Panc1 (cell line): Measurements from ENCODE around the gene KIAA1217. TPM values are rescaled to one million over a fixed set of nuclear protein-coding genes. Genes with fewer than 3 reads are reported as not detected.

Experiments used
- ATAC-seq: fragments of 200-7000 bp; cut with Tn5 transposase; 2 replicates; pipeline ENCODE4 v1.9.1; 2020; ENCODE audit warnings: mild to moderate bottlenecking, moderate library complexity
- BruUV-seq: library from RNA; stranded (reverse); fragments of 400-500 nt; replicated peaks from 2 replicates; lab custom pipeline; 2021; lab: Mats Ljungman, UMichigan
- CTCF ChIA-PET: fragments of 300-600 bp; sonication (Branson Sonifier 250); formaldehyde crosslinking; loops from one replicate; lab custom pipeline; 2022; ENCODE audit warnings: antibody characterized with exemption; lab: Charles Lee
- POLR2A ChIA-PET: fragments of 300-600 bp; sonication (Branson Sonifier 250); formaldehyde crosslinking; loops from one replicate; lab custom pipeline; 2022; ENCODE audit warnings: antibody characterized with exemption; lab: Charles Lee
- DNase-seq: peaks from one replicate; pipeline ENCODE4 v3.0.0-alpha.2; 2010; ENCODE audit warnings: low read depth, low spot score
- H3K27ac ChIP-seq: 2 replicates; pipeline ENCODE4 v1.5.1; 2011; ENCODE audit warnings: mild to moderate bottlenecking, low read length, inconsistent platforms
- H3K27me3 ChIP-seq: fragments of 200-500 bp; sonication (Bioruptor generic); 2 replicates; pipeline ENCODE4 v1.6.0; 2014; ENCODE audit warnings: low read length, inconsistent platforms; ENCODE audit not compliant: control insufficient read depth, insufficient read depth
- H3K36me3 ChIP-seq: fragments of 200-500 bp; sonication (Bioruptor generic); 2 replicates; pipeline ENCODE4 v1.5.1; 2014; ENCODE audit warnings: inconsistent platforms, mild to moderate bottlenecking, low read length, moderate library complexity; ENCODE audit not compliant: control insufficient read depth, insufficient read depth
- H3K4me1 ChIP-seq: 2 replicates; pipeline ENCODE4 v1.5.1; 2011; ENCODE audit warnings: inconsistent platforms, mild to moderate bottlenecking, low read length, moderate library complexity; ENCODE audit not compliant: control insufficient read depth, insufficient read depth
- H3K4me3 ChIP-seq, 2 experiments: 2 replicates each; pipeline ENCODE4 v1.5.1; 2011 to 2012; ENCODE audit warnings: low read depth in 2 of 2, low read length in 2 of 2, mild to moderate bottlenecking in 2 of 2, inconsistent platforms in 1 of 2, moderate library complexity in 1 of 2
- H3K9me3 ChIP-seq: fragments of 200-500 bp; sonication (Bioruptor generic); 2 replicates; pipeline ENCODE4 v1.5.1; 2014; ENCODE audit warnings: low read depth, mild to moderate bottlenecking, inconsistent platforms, low read length, moderate library complexity; ENCODE audit not compliant: control insufficient read depth, insufficient read depth
- CTCF ChIP-seq: fragments of 450-650 bp; IDR thresholded peaks from 2 replicates; pipeline ENCODE4 v1.5.1; 2017; ENCODE audit warnings: mild to moderate bottlenecking
- POLR2AphosphoS5 ChIP-seq: IDR thresholded peaks from 2 replicates; pipeline ENCODE4 v1.6.1; 2012; ENCODE audit warnings: mild to moderate bottlenecking, low read depth, low read length, moderate library complexity
- REST ChIP-seq, 2 experiments: IDR thresholded peaks; 2 replicates each; pipeline ENCODE4 v1.6.1; 2011 to 2012; ENCODE audit warnings: low read depth in 2 of 2, control low read depth in 1 of 2, low read length in 1 of 2, mild to moderate bottlenecking in 1 of 2, moderate library complexity in 1 of 2; ENCODE audit not compliant: insufficient read depth in 1 of 2
- SIN3A ChIP-seq: IDR thresholded peaks from 2 replicates; pipeline ENCODE4 v1.6.1; 2012; ENCODE audit warnings: low read depth, mild to moderate bottlenecking, low read length, moderate library complexity, borderline replicate concordance; ENCODE audit not compliant: insufficient read depth
- TCF7L2 ChIP-seq: IDR thresholded peaks from 2 replicates; pipeline ENCODE4 v1.6.1; 2011; ENCODE audit warnings: mild to moderate bottlenecking, low read depth, low read length, inconsistent platforms
- in situ Hi-C: cut with HindIII; loops from 2 replicates; pipeline ENCODE4 v1.10.0; 2016; ENCODE audit warnings: low sequenced_read_pairs, low pct_unique_long_range_greater_than_20kb
- intact Hi-C: fragments of 100-400 bp; cut with micrococcal nuclease; formaldehyde crosslinking; loops from one replicate; pipeline ENCODE4 v1.10.0; 2022; ENCODE audit not compliant: unreplicated experiment
- total RNA-seq: library from RNA; stranded (reverse); gene quantifications from one replicate; pipeline ENCODE4 v1.2.1, GENCODE V29; 2021; ENCODE audit not compliant: unreplicated experiment

KIAA1217 gene
- total RNA-seq, 1 experiment from 2014 or later, result 11.6 TPM

- no TSS peak for BruUV-seq
- Histone ChIP-seq H3K27ac (no peak overlapping the region), H3K4me1 (no peaks in the 10 kb centered on the region), H3K36me3 (no peaks in the 10 kb centered on the region), H3K4me3 (no peak overlapping the region), H3K27me3 (no peaks in the 10 kb centered on the region), H3K9me3 (no peaks in the 10 kb centered on the region)
- ATAC-seq (no peak), DNase-seq (no peak)
- intact Hi-C loops, result no loop called here
- in situ Hi-C loops, result no loop called here
- ChIA-PET POLR2A (no interaction called here), CTCF (no interaction called here)
- TF ChIP-seq REST (IDR thresholded peaks at IDR 0.05; ENCODE audit: insufficient read depth in 1 of 2, low read depth in 2 of 2, low read length in 1 of 2) (no peak), TCF7L2 (no peak)
Measured at GRCh38 chr10:24163485-24163884, 45.5 kb upstream of the KIAA1217 start.

DNA sequence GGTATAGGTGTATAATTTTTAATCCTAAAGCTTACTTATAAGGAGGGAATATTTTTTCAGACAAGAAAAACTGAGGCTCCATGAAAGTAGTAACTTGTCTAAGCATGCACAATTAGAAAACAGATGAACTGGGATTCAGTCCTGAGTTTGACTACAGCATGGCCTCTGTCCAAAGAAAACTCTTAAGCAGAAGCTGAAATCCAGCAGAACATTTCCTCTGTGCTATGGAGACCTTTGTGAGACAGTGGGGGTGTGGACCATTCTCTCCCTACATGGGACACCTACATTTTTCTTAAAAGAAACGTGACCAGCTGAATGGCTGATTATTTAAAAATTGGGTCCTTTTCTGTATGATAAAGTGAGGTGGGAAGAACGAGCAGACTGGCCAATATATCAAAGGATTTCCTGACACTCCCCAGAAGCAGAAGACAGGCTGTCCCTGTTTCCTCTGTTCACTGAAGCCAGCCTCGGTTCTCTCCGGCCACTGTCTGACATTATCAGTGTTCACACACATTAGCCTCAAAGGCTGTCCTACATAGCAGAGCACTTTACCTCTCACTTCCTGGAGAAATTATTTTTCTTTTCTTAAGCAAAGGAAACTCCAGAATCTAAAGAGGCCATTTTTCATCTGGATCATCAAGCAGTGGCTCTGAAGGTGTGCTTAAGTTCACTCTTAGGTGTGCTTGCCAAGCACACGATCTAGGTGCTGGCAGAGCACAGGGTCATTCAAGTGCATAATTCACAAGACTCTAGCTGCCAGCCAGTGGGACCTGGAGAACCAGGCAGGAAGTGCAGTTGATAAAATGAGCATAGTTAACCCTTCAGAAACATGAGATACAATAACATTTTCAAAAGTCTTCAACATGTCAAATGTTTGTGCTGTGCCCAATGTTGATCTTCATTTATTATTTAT is 40.4 kb upstream of the KIAA1217 start:
- H3K36me3 ChIP-seq, result no peaks in the 10 kb centered on the region
- no peak for TF ChIP-seq POLR2AphosphoS5
- no peak for TF ChIP-seq REST (IDR thresholded peaks at IDR 0.05; ENCODE audit: insufficient read depth in 1 of 2, low read depth in 2 of 2, low read length in 1 of 2)
- no peak for TF ChIP-seq TCF7L2
- no peak for TF ChIP-seq SIN3A
- TF ChIP-seq CTCF, result no peak
- H3K4me3 ChIP-seq, result no peak overlapping the region
- ChIA-PET CTCF (no interaction called here), POLR2A (no interaction called here)
- DNase-seq (no peak), ATAC-seq (no peak)
- H3K27ac ChIP-seq, result no peak overlapping the region
- intact Hi-C loops (no loop called here), in situ Hi-C loops (no loop called here)
- no peaks in the 10 kb centered on the region for H3K27me3 ChIP-seq
- H3K9me3 ChIP-seq, result no peaks in the 10 kb centered on the region
- no TSS peak for BruUV-seq
- no peaks in the 10 kb centered on the region for H3K4me1 ChIP-seq
